ENCODE data around the gene WDR6. TPM values are rescaled to one million over a fixed set of nuclear protein-coding genes. Genes with fewer than 3 reads are reported as not detected.

The WDR6 gene
- total and polyA plus RNA-seq, 8 donors, result 156 to 217 (median 183) TPM

- intact Hi-C loops (cut with DNase I), result no loop called here
- Histone ChIP-seq H3K27ac (no peak overlapping the region), H3K4me1 (peaks cover 0 to 4% of the 10 kb centered on the region in 2 donors), H3K36me3 (peaks cover 0 to 30% of the 10 kb centered on the region in 2 donors), H3K4me3 (no peak overlapping the region), H3K27me3 (no peaks in the 10 kb centered on the region), H3K9me3 (no peaks in the 10 kb centered on the region)
- DNase-seq (no peak), ATAC-seq (no peak)
- TF ChIP-seq CTCF (IDR thresholded peaks at IDR 0.05), result no peak
Measured at GRCh38 chr3:48997714-48998637, 9.2 kb upstream of the WDR6 start.

- Histone ChIP-seq H3K9me3 (no peaks in the 10 kb centered on the region), H3K4me3 (no peak overlapping the region), H3K4me1 (no peaks in the 10 kb centered on the region), H3K27ac (no peak overlapping the region), H3K27me3 (no peaks in the 10 kb centered on the region), H3K36me3 (peaks cover 0 to 28% of the 10 kb centered on the region in 2 donors)
- no peak for TF ChIP-seq CTCF (IDR thresholded peaks at IDR 0.05)
- intact Hi-C loops (cut with DNase I), result no loop called here
- ATAC-seq (no peak), DNase-seq (no peak)
Measured at GRCh38 chr3:48999085-48999858, 7.9 kb upstream of the WDR6 start.

- intact Hi-C loops (cut with DNase I), result no loop called here
- H3K9me3 ChIP-seq, result no peaks in the 10 kb centered on the region
- no peak overlapping the region for H3K4me3 ChIP-seq
- H3K36me3 ChIP-seq, result peaks cover 0 to 10% of the 10 kb centered on the region in 2 donors
- TF ChIP-seq CTCF (IDR thresholded peaks at IDR 0.05), result no peak
- peaks cover 2 to 6% of the 10 kb centered on the region in 2 donors for H3K4me1 ChIP-seq
- DNase-seq (no peak), ATAC-seq (no peak)
- no peak overlapping the region for H3K27ac ChIP-seq
- H3K27me3 ChIP-seq, result no peaks in the 10 kb centered on the region
Measured at GRCh38 chr3:49001155-49001554, 6.0 kb upstream of the WDR6 start.

GRCh38 chr3:49004352-49005302 lies 2.6 kb upstream of the WDR6 start:
- H3K4me3 ChIP-seq, result no peak overlapping the region
- intact Hi-C loops (cut with DNase I), result no loop called here
- no peak for ATAC-seq

More at GRCh38 chr3:49004352-49005302, 2.6 kb upstream of the WDR6 start:
- Histone ChIP-seq H3K27ac (no peak overlapping the region), H3K27me3 (no peaks in the 10 kb centered on the region), H3K4me1 (peaks cover 6 to 28% of the 10 kb centered on the region in 2 donors), H3K9me3 (no peaks in the 10 kb centered on the region), H3K36me3 (no peaks in the 10 kb centered on the region)
- TF ChIP-seq CTCF (IDR thresholded peaks at IDR 0.05), result no peak
- DNase-seq, result peak in 1 of 4 donors; percentile 43

All from left lung (tissue), 10 donors.